Ishikawa (cell line): ENCODE data around the gene RMDN3.

Experiments
- CEBPB ChIP-seq: IDR thresholded peaks from 2 replicates; pipeline ENCODE4 v1.6.1; 2012
- MAX ChIP-seq: IDR thresholded peaks from 2 replicates; pipeline ENCODE4 v1.6.1; 2012
- RAD21 ChIP-seq: IDR thresholded peaks from 2 replicates; pipeline ENCODE4 v1.6.1; 2012; ENCODE audit warnings: low read depth
- YY1 ChIP-seq: IDR thresholded peaks from 2 replicates; pipeline ENCODE4 v1.6.1; 2012; ENCODE audit warnings: low read depth

GRCh38 chr15:40799523-40799922, 44.5 kb upstream of the RMDN3 start:
- no peak for TF ChIP-seq RAD21
- TF ChIP-seq MAX: no peak
- TF ChIP-seq YY1: no peak
- TF ChIP-seq CEBPB: no peak
